ENCODE measurements around the gene MSRB3. TPM values are rescaled to one million over a fixed set of nuclear protein-coding genes. Genes with fewer than 3 reads are reported as not detected.

The MSRB3 gene
- total RNA-seq, 2 donors from 2014 or later: 0.16 to 0.24 TPM

- Mint-ChIP-seq H3K4me1 (ENCODE audit: low read depth) (no peaks in the 10 kb centered on the region), H3K36me3 (ENCODE audit: insufficient read depth in 2 of 2) (peaks cover 0 to 1% of the 10 kb centered on the region in 2 donors), H3K4me3 (no peak overlapping the region), H3K9me3 (peaks cover under 1 to 9% of the 10 kb centered on the region in 2 donors), H3K27ac (no peak overlapping the region), H3K27me3 (ENCODE audit: low read depth) (no peaks in the 10 kb centered on the region)
- ATAC-seq (replicated peaks in 1 of 2): no peak
- no peak for DNase-seq
Observed at GRCh38 chr12:65490250-65490649, 211.8 kb downstream of the MSRB3 start.

GRCh38 chr12:65492998-65493912 lies 214.8 kb downstream of the MSRB3 start:
- H3K36me3 Mint-ChIP-seq (ENCODE audit: insufficient read depth in 2 of 2): no peaks in the 10 kb centered on the region
- H3K4me1 Mint-ChIP-seq (ENCODE audit: low read depth): no peaks in the 10 kb centered on the region
- no peak overlapping the region for H3K4me3 Mint-ChIP-seq
- DNase-seq (no peak), ATAC-seq (replicated peaks in 1 of 2) (no peak)
- H3K9me3 Mint-ChIP-seq: no peaks in the 10 kb centered on the region
- H3K27me3 Mint-ChIP-seq (ENCODE audit: low read depth): no peaks in the 10 kb centered on the region
- H3K27ac Mint-ChIP-seq: no peak overlapping the region

GRCh38 chr12:65493913-65494245 lies 215.4 kb downstream of the MSRB3 start:
- Mint-ChIP-seq H3K36me3 (ENCODE audit: insufficient read depth in 2 of 2) (no peaks in the 10 kb centered on the region), H3K9me3 (no peaks in the 10 kb centered on the region), H3K4me3 (no peak overlapping the region), H3K27ac (no peak overlapping the region), H3K4me1 (ENCODE audit: low read depth) (no peaks in the 10 kb centered on the region), H3K27me3 (ENCODE audit: low read depth) (peaks cover 5% of the 10 kb centered on the region)
- no peak for DNase-seq
- ATAC-seq (replicated peaks in 1 of 2): no peak

GRCh38 chr12:65494537-65494936 lies 216.1 kb downstream of the MSRB3 start:
- H3K36me3 Mint-ChIP-seq (ENCODE audit: insufficient read depth in 2 of 2): no peaks in the 10 kb centered on the region
- H3K27me3 Mint-ChIP-seq (ENCODE audit: low read depth): peaks cover 6% of the 10 kb centered on the region
- H3K4me3 Mint-ChIP-seq: no peak overlapping the region
- DNase-seq: no peak
- ATAC-seq (replicated peaks in 1 of 2): no peak
- no peak overlapping the region for H3K27ac Mint-ChIP-seq
- no peaks in the 10 kb centered on the region for H3K4me1 Mint-ChIP-seq (ENCODE audit: low read depth)
- no peaks in the 10 kb centered on the region for H3K9me3 Mint-ChIP-seq

GRCh38 chr12:65495233-65495632 lies 216.8 kb downstream of the MSRB3 start:
- H3K4me3 Mint-ChIP-seq: no peak overlapping the region
- DNase-seq: no peak
- no peak overlapping the region for H3K27ac Mint-ChIP-seq
- H3K36me3 Mint-ChIP-seq (ENCODE audit: insufficient read depth in 2 of 2): no peaks in the 10 kb centered on the region
- peaks cover 6% of the 10 kb centered on the region for H3K27me3 Mint-ChIP-seq (ENCODE audit: low read depth)
- no peaks in the 10 kb centered on the region for H3K4me1 Mint-ChIP-seq (ENCODE audit: low read depth)
- H3K9me3 Mint-ChIP-seq: no peaks in the 10 kb centered on the region
- ATAC-seq (replicated peaks in 1 of 2): no peak

DNA sequence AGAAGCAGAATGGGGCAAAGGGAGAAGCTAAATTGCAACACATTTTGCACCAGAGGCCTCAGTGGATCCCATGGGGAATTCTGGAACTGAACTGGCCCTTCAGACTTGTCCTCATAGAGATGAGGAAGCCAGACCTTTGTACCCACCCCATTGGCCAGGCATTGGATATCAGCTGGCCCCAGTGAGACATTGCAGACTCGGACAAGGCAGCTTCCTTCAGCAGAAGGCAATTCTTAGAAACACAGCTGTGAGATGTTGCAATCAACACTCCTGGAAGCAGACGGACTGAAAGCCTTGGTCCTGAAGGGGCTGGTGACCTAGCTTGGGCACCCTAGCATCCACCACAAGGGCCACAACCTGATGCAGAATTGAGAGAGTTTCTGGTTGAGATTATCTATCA lies 218.1 kb downstream of the MSRB3 start:
- Mint-ChIP-seq H3K27me3 (ENCODE audit: low read depth) (peaks cover 6% of the 10 kb centered on the region), H3K4me3 (no peak overlapping the region), H3K9me3 (no peaks in the 10 kb centered on the region), H3K36me3 (ENCODE audit: insufficient read depth in 2 of 2) (no peaks in the 10 kb centered on the region), H3K4me1 (ENCODE audit: low read depth) (no peaks in the 10 kb centered on the region), H3K27ac (no peak overlapping the region)
- no peak for ATAC-seq (replicated peaks in 1 of 2)
- no peak for DNase-seq

GRCh38 chr12:65497660-65498059 lies 219.2 kb downstream of the MSRB3 start:
- no peaks in the 10 kb centered on the region for H3K36me3 Mint-ChIP-seq (ENCODE audit: insufficient read depth in 2 of 2)
- H3K4me3 Mint-ChIP-seq: no peak overlapping the region
- DNase-seq (no peak), ATAC-seq (replicated peaks in 1 of 2) (no peak)
- no peaks in the 10 kb centered on the region for H3K4me1 Mint-ChIP-seq (ENCODE audit: low read depth)
- no peak overlapping the region for H3K27ac Mint-ChIP-seq
- no peaks in the 10 kb centered on the region for H3K9me3 Mint-ChIP-seq
- H3K27me3 Mint-ChIP-seq (ENCODE audit: low read depth): peaks cover 6% of the 10 kb centered on the region

DNA sequence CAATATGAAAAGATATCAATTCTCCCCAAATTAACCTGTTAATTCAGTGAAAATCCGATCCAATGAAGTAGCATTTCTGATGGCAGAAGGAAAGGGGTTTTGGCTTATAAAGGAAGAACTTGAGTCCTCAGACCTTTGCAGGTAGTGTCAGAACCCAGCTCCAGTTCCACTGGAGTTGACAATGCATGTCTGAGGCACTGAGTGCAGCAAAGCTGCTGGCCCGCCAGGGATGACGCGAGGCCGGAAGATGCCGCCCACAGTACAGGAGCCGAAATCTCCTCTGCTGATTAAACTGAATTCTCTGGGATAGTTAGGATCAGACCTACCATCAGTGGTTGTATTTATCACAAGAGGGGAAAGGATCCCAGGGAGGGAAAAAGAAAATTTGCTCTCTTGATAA lies 220.7 kb downstream of the MSRB3 start:
- Mint-ChIP-seq H3K9me3 (no peaks in the 10 kb centered on the region), H3K4me1 (ENCODE audit: low read depth) (no peaks in the 10 kb centered on the region), H3K27me3 (ENCODE audit: low read depth) (peaks cover 6% of the 10 kb centered on the region), H3K27ac (no peak overlapping the region), H3K4me3 (no peak overlapping the region), H3K36me3 (ENCODE audit: insufficient read depth in 2 of 2) (no peaks in the 10 kb centered on the region)
- DNase-seq (no peak), ATAC-seq (replicated peaks in 1 of 2) (no peak)

DNA sequence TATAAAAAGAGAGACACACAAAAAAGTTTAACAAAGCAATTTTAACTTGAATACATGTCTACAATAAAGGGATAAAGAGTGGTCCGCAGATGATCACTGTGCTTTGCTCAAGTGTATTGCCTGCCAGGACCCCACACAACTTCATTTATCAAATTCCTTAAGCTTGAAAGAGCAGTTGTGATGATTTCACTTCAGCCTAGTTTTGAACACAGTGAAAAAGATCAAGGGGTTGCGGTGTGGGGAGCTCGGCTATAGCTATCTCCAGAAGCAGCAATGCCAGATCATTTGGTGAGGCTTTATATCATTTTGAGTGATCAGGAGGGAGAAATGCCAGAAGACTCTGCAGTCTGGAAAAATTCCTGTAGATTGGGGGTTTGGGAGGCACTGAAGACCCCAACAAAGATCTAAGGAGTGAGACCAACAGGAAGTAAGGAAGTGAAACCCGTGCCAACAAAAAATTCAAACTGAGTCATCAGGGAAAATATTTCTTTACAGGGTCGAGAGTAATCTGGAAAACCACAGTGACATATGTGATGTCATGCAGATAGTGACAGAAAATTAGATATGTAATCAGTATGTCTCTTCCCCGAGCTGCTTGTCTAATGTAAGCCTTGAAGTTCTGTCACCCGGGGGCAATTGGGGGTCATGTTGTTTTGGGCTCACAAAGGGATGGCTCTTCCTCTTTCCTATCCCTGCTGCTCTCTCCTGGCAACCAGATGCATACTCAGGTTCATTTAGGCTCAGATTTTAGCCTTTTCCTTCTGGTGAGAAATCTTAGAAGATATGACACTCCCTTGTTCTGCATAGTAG lies 221.8 kb downstream of the MSRB3 start:
- Mint-ChIP-seq H3K9me3 (no peaks in the 10 kb centered on the region), H3K4me1 (ENCODE audit: low read depth) (no peaks in the 10 kb centered on the region), H3K27ac (no peak overlapping the region), H3K27me3 (ENCODE audit: low read depth) (peaks cover 6% of the 10 kb centered on the region), H3K36me3 (ENCODE audit: insufficient read depth in 2 of 2) (no peaks in the 10 kb centered on the region), H3K4me3 (no peak overlapping the region)
- ATAC-seq (replicated peaks in 1 of 2): no peak
- no peak for DNase-seq

GRCh38 chr12:65501093-65501621 lies 222.7 kb downstream of the MSRB3 start:
- peaks cover 6% of the 10 kb centered on the region for H3K27me3 Mint-ChIP-seq (ENCODE audit: low read depth)
- H3K9me3 Mint-ChIP-seq: no peaks in the 10 kb centered on the region
- H3K27ac Mint-ChIP-seq: no peak overlapping the region
- no peaks in the 10 kb centered on the region for H3K36me3 Mint-ChIP-seq (ENCODE audit: insufficient read depth in 2 of 2)
- H3K4me3 Mint-ChIP-seq: no peak overlapping the region
- ATAC-seq (replicated peaks in 1 of 2) (no peak), DNase-seq (no peak)
- H3K4me1 Mint-ChIP-seq (ENCODE audit: low read depth): no peaks in the 10 kb centered on the region

- DNase-seq: no peak
- no peaks in the 10 kb centered on the region for H3K36me3 Mint-ChIP-seq (ENCODE audit: insufficient read depth in 2 of 2)
- no peaks in the 10 kb centered on the region for H3K9me3 Mint-ChIP-seq
- H3K27me3 Mint-ChIP-seq (ENCODE audit: low read depth): peaks cover 6% of the 10 kb centered on the region
- no peaks in the 10 kb centered on the region for H3K4me1 Mint-ChIP-seq (ENCODE audit: low read depth)
- no peak overlapping the region for H3K27ac Mint-ChIP-seq
- no peak overlapping the region for H3K4me3 Mint-ChIP-seq
- ATAC-seq (replicated peaks in 1 of 2): no peak
Observed at GRCh38 chr12:65501935-65502334, 223.5 kb downstream of the MSRB3 start.

DNA sequence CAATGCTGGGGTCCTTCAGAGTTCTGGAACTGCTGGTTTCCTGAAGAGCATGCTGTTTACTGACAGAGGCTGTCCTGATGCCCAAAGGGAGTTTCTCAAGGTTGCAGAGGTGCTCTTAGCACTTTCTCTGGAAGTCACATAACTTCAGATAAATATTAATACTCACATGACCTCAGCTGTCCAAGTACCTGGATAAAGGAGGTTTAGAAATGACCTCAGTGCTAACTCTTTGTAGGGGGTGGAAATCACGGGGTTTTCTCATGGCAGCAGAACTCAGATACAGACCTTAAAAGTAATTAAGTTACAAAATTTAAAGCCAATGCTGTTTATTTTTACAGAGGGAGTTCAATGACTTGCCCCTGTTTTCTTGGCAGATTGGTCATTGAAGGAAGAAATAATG lies 225.9 kb downstream of the MSRB3 start:
- H3K27ac Mint-ChIP-seq: no peak overlapping the region

GRCh38 chr12:65505386-65506121 lies 227.1 kb downstream of the MSRB3 start:
- no peak for DNase-seq
- Mint-ChIP-seq H3K4me1 (ENCODE audit: low read depth) (no peaks in the 10 kb centered on the region), H3K36me3 (ENCODE audit: insufficient read depth in 2 of 2) (no peaks in the 10 kb centered on the region), H3K9me3 (peaks cover 0 to 2% of the 10 kb centered on the region in 2 donors), H3K27ac (no peak overlapping the region), H3K27me3 (ENCODE audit: low read depth) (no peaks in the 10 kb centered on the region), H3K4me3 (no peak overlapping the region)
- no peak for ATAC-seq (replicated peaks in 1 of 2)

More for the DNA sequence above, 225.9 kb downstream of the MSRB3 start:
- no peaks in the 10 kb centered on the region for H3K36me3 Mint-ChIP-seq (ENCODE audit: insufficient read depth in 2 of 2)
- no peaks in the 10 kb centered on the region for H3K27me3 Mint-ChIP-seq (ENCODE audit: low read depth)
- peaks cover 0 to 2% of the 10 kb centered on the region in 2 donors for H3K9me3 Mint-ChIP-seq
- no peak overlapping the region for H3K4me3 Mint-ChIP-seq
- no peak for ATAC-seq (replicated peaks in 1 of 2)
- DNase-seq: no peak
- H3K4me1 Mint-ChIP-seq (ENCODE audit: low read depth): no peaks in the 10 kb centered on the region
